Measurements from ENCODE around the gene C11orf21. TPM values are rescaled to one million over a fixed set of nuclear protein-coding genes. Genes with fewer than 3 reads are reported as not detected.

Gene C11orf21
- total and polyA plus RNA-seq, 10 of the 15 experiments (the other 5 are each of a cell fraction or from before 2014, with no cell fraction given) = 0.04 to 0.26 (median 0.11) TPM; not detected in 7

DNA sequence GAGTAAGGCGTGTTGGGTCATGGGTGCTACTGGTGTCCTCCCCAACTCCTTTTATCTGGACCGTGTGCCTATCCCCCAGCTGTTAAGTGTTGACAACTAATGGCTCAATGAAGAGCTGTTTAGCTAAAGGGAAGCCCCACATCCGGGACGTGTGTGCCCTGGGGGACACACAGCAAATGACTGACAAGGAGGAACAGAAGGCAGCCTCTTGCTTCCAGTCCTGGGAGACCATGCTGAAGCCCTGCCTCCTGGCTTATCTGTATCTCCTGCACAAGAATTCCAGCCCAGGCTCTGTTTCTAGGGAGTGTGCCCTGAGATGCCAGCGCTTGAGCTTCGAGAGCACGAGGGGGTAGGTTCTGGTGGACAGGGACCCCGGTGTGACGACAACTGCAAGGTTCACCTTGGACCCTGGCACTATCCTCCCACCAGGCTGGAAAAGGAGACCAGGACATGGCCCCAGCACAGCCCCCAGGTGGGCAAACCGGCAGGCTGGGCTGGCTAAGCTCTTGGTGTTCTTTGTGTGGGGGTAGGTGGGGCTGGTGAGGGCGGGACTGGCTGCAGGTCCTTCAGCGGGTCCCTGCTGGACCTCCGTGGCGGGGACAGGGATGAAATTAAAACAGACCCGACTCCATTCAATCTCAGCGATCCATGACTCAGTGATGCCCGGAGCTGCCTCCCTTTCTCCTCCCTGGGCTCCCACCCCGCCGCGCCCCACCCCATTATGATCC lies 52.4 kb downstream of the C11orf21 start:
- Histone ChIP-seq H3K36me3 (ENCODE audit: control insufficient read depth in 2 of 2, insufficient read depth in 2 of 2, low read length in 1 of 2) (no peaks in the 10 kb centered on the region), H3K4me2 (ENCODE audit: control insufficient read depth, insufficient read depth) (no peak overlapping the region), H3K4me1 (ENCODE audit: control insufficient read depth, insufficient read depth, low read length) (no peaks in the 10 kb centered on the region), H3K27ac (ENCODE audit: control insufficient read depth, insufficient read depth) (no peak overlapping the region), H3K9me3 (replicated peaks; ENCODE audit: control insufficient read depth, insufficient read depth, low read length) (no peaks in the 10 kb centered on the region), H2AFZ (ENCODE audit: control insufficient read depth, low read depth, low read length) (no peak overlapping the region), H4K20me1 (ENCODE audit: control insufficient read depth, insufficient read depth) (no peaks in the 10 kb centered on the region), H3K79me2 (ENCODE audit: control insufficient read depth, insufficient read depth, low read length) (no peaks in the 10 kb centered on the region), H3K27me3 (replicated peaks in 1 of 2; ENCODE audit: control insufficient read depth in 2 of 2, insufficient read depth in 2 of 2, low read length in 1 of 2) (no peaks in the 10 kb centered on the region; a peak in 1 of 4 replicates), H3K9ac (ENCODE audit: control insufficient read depth, insufficient read depth, low read length) (no peak overlapping the region), H3K4me3 (no peak overlapping the region)
- intact Hi-C loops (cut with micrococcal nuclease; ENCODE audit: unreplicated experiment) = no loop called here
- TF ChIP-seq RB1 (IDR thresholded peaks at IDR 0.05; ENCODE audit: borderline replicate concordance) = no peak
- TF ChIP-seq, protein P1, sequence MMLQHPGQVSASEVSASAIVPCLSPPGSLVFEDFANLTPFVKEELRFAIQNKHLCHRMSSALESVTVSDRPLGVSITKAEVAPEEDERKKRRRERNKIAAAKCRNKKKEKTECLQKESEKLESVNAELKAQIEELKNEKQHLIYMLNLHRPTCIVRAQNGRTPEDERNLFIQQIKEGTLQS (IDR thresholded peaks at IDR 0.05; ENCODE audit: borderline replicate concordance, extremely low read depth, low read depth, low read length) = no peak
- no peak for TF ChIP-seq KLF5 (IDR thresholded peaks at IDR 0.05; ENCODE audit: partially characterized antibody)
- no peak for TF ChIP-seq ZNF207 (IDR thresholded peaks at IDR 0.05; ENCODE audit: borderline replicate concordance)
- TF ChIP-seq YY1 (IDR thresholded peaks at IDR 0.05; ENCODE audit: low read depth, low read length) = no peak
- TF ChIP-seq GABPA (IDR thresholded peaks at IDR 0.05; ENCODE audit: low read depth) = no peak
- no peak for TF ChIP-seq YBX1 (IDR thresholded peaks at IDR 0.05)
- TF ChIP-seq, protein P2, sequence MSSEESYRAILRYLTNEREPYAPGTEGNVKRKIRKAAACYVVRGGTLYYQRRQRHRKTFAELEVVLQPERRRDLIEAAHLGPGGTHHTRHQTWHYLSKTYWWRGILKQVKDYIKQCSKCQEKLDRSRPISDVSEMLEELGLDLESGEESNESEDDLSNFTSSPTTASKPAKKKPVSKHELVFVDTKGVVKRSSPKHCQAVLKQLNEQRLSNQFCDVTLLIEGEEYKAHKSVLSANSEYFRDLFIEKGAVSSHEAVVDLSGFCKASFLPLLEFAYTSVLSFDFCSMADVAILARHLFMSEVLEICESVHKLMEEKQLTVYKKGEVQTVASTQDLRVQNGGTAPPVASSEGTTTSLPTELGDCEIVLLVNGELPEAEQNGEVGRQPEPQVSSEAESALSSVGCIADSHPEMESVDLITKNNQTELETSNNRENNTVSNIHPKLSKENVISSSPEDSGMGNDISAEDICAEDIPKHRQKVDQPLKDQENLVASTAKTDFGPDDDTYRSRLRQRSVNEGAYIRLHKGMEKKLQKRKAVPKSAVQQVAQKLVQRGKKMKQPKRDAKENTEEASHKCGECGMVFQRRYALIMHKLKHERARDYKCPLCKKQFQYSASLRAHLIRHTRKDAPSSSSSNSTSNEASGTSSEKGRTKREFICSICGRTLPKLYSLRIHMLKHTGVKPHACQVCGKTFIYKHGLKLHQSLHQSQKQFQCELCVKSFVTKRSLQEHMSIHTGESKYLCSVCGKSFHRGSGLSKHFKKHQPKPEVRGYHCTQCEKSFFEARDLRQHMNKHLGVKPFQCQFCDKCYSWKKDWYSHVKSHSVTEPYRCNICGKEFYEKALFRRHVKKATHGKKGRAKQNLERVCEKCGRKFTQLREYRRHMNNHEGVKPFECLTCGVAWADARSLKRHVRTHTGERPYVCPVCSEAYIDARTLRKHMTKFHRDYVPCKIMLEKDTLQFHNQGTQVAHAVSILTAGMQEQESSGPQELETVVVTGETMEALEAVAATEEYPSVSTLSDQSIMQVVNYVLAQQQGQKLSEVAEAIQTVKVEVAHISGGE (CRISPR knock-in tag; IDR thresholded peaks at IDR 0.05) = no peak
- no peak for TF ChIP-seq SMAD5 (IDR thresholded peaks at IDR 0.05; ENCODE audit: low read depth)
- TF ChIP-seq, protein P3, sequence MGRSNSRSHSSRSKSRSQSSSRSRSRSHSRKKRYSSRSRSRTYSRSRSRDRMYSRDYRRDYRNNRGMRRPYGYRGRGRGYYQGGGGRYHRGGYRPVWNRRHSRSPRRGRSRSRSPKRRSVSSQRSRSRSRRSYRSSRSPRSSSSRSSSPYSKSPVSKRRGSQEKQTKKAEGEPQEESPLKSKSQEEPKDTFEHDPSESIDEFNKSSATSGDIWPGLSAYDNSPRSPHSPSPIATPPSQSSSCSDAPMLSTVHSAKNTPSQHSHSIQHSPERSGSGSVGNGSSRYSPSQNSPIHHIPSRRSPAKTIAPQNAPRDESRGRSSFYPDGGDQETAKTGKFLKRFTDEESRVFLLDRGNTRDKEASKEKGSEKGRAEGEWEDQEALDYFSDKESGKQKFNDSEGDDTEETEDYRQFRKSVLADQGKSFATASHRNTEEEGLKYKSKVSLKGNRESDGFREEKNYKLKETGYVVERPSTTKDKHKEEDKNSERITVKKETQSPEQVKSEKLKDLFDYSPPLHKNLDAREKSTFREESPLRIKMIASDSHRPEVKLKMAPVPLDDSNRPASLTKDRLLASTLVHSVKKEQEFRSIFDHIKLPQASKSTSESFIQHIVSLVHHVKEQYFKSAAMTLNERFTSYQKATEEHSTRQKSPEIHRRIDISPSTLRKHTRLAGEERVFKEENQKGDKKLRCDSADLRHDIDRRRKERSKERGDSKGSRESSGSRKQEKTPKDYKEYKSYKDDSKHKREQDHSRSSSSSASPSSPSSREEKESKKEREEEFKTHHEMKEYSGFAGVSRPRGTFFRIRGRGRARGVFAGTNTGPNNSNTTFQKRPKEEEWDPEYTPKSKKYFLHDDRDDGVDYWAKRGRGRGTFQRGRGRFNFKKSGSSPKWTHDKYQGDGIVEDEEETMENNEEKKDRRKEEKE (IDR thresholded peaks at IDR 0.05) = no peak
- TF ChIP-seq SMAD1 (IDR thresholded peaks at IDR 0.05; ENCODE audit: low read depth, partially characterized antibody) = no peak
- RAD21 ChIA-PET (ENCODE audit: unreplicated experiment) = no interaction called here
- 19% methylated on average over 15 of the region's 20 CpGs for WGBS (ENCODE audit: insufficient coverage, insufficient replicate concordance, low lambda C conversion rate, missing lambda C conversion rate)
- CTCF ChIA-PET = interaction anchor here (0.6 to 1.2 kb wide), 2 partner anchors 29 to 54 kb away, joined by 3 to 4 read pairs; no protein-coding TSS in a partner anchor
- POLR2A ChIA-PET = interaction anchor here (0.6 kb wide), 1 partner anchor 44 kb away, joined by 4 read pairs; no protein-coding TSS in a partner anchor
- in situ Hi-C loops (cut with MboI) = no loop called here
- SMC1A ChIA-PET (ENCODE audit: uncharacterized antibody, unreplicated experiment) = no interaction called here
- no peak for FAIRE-seq
- no peak for ATAC-seq
- no TSS peak for BruUV-seq (replicated peaks)
- no peak for DNase-seq (ENCODE audit: low read depth, low spot score)
